Nucleus accumbens (tissue), 56 donors: ENCODE results near the gene IAH1.
"Not testable (repeated sequence)": the region's sequence is repeated elsewhere in the genome, so short reads cannot be mapped to it uniquely, and the experiment has no call there.

ENCODE experiments used
- DNase-seq, 56 donors: peaks; one replicate each; lab custom pipeline; 2025; lab: John Stamatoyannopoulos, UW

Gene IAH1

GRCh38 chr2:9472511-9472910 lies 1.8 kb upstream of the IAH1 start:
- no peak for DNase-seq

GRCh38 chr2:9473308-9473984 lies 905 bp upstream of the IAH1 start:
- DNase-seq = peak in 6 of 56 donors; percentile 37 to 61 (median 50)

GRCh38 chr2:9473985-9474360 lies 378 bp upstream of the IAH1 start:
- DNase-seq = peak in 53 of 56 donors; percentile 13 to 81 (median 55)

- DNase-seq = no peak
Measured at GRCh38 chr2:9477914-9478313, 3.6 kb downstream of the IAH1 start.

- no peak for DNase-seq
Measured at GRCh38 chr2:9478526-9478925, 4.2 kb downstream of the IAH1 start.

- no peak for DNase-seq
Measured at GRCh38 chr2:9480157-9480556, 5.8 kb downstream of the IAH1 start.

- no peak for DNase-seq
Measured at GRCh38 chr2:9483107-9483506, 8.8 kb downstream of the IAH1 start.

- DNase-seq = no peak
Measured at GRCh38 chr2:9484533-9484932, 10.2 kb downstream of the IAH1 start.

- no peak for DNase-seq
Measured at GRCh38 chr2:9488583-9489547, 14.5 kb downstream of the IAH1 start.

- DNase-seq = no peak
Measured at GRCh38 chr2:9490789-9491188, 16.4 kb downstream of the IAH1 start.

- DNase-seq = no peak
Measured at GRCh38 chr2:9492927-9493326, 18.6 kb downstream of the IAH1 start.

- DNase-seq = no peak
Measured at GRCh38 chr2:9493478-9493877, 19.1 kb downstream of the IAH1 start.

GRCh38 chr2:9494081-9494480 lies 19.7 kb downstream of the IAH1 start:
- DNase-seq = no peak

GRCh38 chr2:9497017-9497416 lies 22.7 kb downstream of the IAH1 start:
- peak in 5 of 56 donors; percentile 5 to 41 (median 8) for DNase-seq

- no peak for DNase-seq
Measured at GRCh38 chr2:9498210-9498609, 23.9 kb downstream of the IAH1 start.

GRCh38 chr2:9508931-9509330 lies 34.6 kb downstream of the IAH1 start:
- DNase-seq = no peak

- DNase-seq = not testable (repeated sequence)
Measured at GRCh38 chr2:9513946-9514345, 39.6 kb downstream of the IAH1 start.

GRCh38 chr2:9517118-9517782 lies 42.9 kb downstream of the IAH1 start:
- no peak for DNase-seq

- DNase-seq = no peak
Measured at GRCh38 chr2:9518163-9518562, 43.8 kb downstream of the IAH1 start.

- no peak for DNase-seq
Measured at GRCh38 chr2:9518780-9519179, 44.4 kb downstream of the IAH1 start.

GRCh38 chr2:9519250-9519649 lies 44.9 kb downstream of the IAH1 start:
- DNase-seq = no peak
